Measurements from ENCODE around the gene SLC13A5.
"Not testable (repeated sequence)": the region's sequence is repeated elsewhere in the genome, so short reads cannot be mapped to it uniquely, and the experiment has no call there.

GRCh38 chr17:6691958-6692357 is 21.2 kb downstream of the SLC13A5 start:
- not testable (repeated sequence) for TF ChIP-seq POLR2A (IDR thresholded peaks at IDR 0.05; ENCODE audit: low read length); GATA1 (IDR thresholded peaks at IDR 0.05; ENCODE audit: low read depth, low read length)

Data from erythroblast (primary cell).